MCF 10A (cell line): ENCODE data around the gene EHD4. TPM values are rescaled to one million over a fixed set of nuclear protein-coding genes. Genes with fewer than 3 reads are reported as not detected.
A peak's percentile ranks its signal among the peaks of the same experiment; 100 is the strongest.

Source experiments
- BruUV-seq: library from RNA; stranded (reverse); fragments of 400-500 nt; replicated peaks from 2 replicates; lab custom pipeline; 2021; lab: Mats Ljungman, UMichigan
- CTCF ChIA-PET: fragments of 300-600 bp; sonication (Branson Sonifier 250); formaldehyde crosslinking; extraction: SDS; loops from one replicate; lab custom pipeline; 2021; ENCODE audit warnings: antibody characterized with exemption, inconsistent platforms; lab: Yijun Ruan, JAX
- POLR2A ChIA-PET: fragments of 300-600, 350-650 bp; sonication (Branson Sonifier 250); formaldehyde crosslinking; extraction: SDS; loops from one replicate; lab custom pipeline; 2020; ENCODE audit warnings: antibody characterized with exemption, inconsistent platforms; lab: Yijun Ruan, JAX
- DNase-seq: peaks from one replicate; pipeline ENCODE4 v3.0.0-alpha.2; 2018; ENCODE audit not compliant: unreplicated experiment
- H3K27ac Mint-ChIP-seq: one replicate; pipeline ENCODE4 v1.8.0; 2022; ENCODE audit warnings: mild to moderate bottlenecking, low read depth, mixed read lengths; ENCODE audit not compliant: unreplicated experiment
- H3K27me3 Mint-ChIP-seq: one replicate; pipeline ENCODE4 v1.8.0; 2022; ENCODE audit warnings: mixed read lengths; ENCODE audit not compliant: insufficient read depth, unreplicated experiment
- H3K36me3 Mint-ChIP-seq: one replicate; pipeline ENCODE4 v1.8.0; 2022; ENCODE audit warnings: mild to moderate bottlenecking, moderate library complexity, mixed read lengths; ENCODE audit not compliant: insufficient read depth, unreplicated experiment
- H3K4me1 Mint-ChIP-seq: one replicate; pipeline ENCODE4 v1.8.0; 2022; ENCODE audit warnings: mixed read lengths; ENCODE audit not compliant: insufficient read depth, unreplicated experiment
- H3K4me3 Mint-ChIP-seq: one replicate; pipeline ENCODE4 v1.8.0; 2022; ENCODE audit warnings: mild to moderate bottlenecking, moderate library complexity, mixed read lengths; ENCODE audit not compliant: unreplicated experiment
- H3K9me3 Mint-ChIP-seq: one replicate; pipeline ENCODE4 v1.8.0; 2022; ENCODE audit warnings: mixed read lengths; ENCODE audit not compliant: unreplicated experiment
- intact Hi-C: fragments of 100-400 bp; cut with micrococcal nuclease; formaldehyde crosslinking; loops from 2 replicates; pipeline ENCODE4 v1.14.1; 2022
- total RNA-seq: library from RNA; stranded (reverse); gene quantifications from 2 replicates; pipeline ENCODE4 v1.2.3, GENCODE V29; 2022
- TF ChIP-seq, protein P1 (sequence below): fragments of 200-600 bp; IDR thresholded peaks from one replicate; pipeline ENCODE4 v1.8.0; 2022; ENCODE audit warnings: antibody characterized with exemption, mild to moderate bottlenecking; ENCODE audit not compliant: unreplicated experiment

Gene EHD4
- total RNA-seq, 1 experiment from 2014 or later: 27.1 TPM

DNA sequence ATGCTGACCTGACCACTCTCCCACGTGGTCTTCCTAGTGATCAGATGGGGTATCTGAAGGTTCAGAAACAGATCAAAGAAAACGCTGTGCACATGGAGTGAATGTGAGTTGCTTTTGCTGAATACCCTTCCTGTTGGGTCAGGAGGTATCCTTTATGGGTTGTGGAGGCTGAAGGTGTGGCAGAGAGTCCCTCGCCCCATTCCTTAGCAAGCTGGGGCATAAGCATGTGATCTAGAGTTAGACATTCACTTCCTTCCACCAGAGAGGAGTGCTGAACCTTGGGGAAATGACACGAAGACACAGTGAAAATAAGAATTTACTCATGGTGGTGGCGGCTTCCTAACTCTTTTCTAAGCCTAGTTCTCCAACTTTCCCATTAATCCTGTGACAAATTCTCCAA lies 50.7 kb downstream of the EHD4 start:
- Mint-ChIP-seq H3K27ac (no peak overlapping the region), H3K4me1 (peaks cover 18% of the 10 kb centered on the region), H3K27me3 (no peaks in the 10 kb centered on the region), H3K4me3 (no peak overlapping the region), H3K36me3 (peaks cover 6% of the 10 kb centered on the region), H3K9me3 (no peaks in the 10 kb centered on the region)
- DNase-seq: no peak
- POLR2A ChIA-PET: no interaction called here
- CTCF ChIA-PET: no interaction called here
- intact Hi-C loops: no loop called here
- TF ChIP-seq, protein P1, sequence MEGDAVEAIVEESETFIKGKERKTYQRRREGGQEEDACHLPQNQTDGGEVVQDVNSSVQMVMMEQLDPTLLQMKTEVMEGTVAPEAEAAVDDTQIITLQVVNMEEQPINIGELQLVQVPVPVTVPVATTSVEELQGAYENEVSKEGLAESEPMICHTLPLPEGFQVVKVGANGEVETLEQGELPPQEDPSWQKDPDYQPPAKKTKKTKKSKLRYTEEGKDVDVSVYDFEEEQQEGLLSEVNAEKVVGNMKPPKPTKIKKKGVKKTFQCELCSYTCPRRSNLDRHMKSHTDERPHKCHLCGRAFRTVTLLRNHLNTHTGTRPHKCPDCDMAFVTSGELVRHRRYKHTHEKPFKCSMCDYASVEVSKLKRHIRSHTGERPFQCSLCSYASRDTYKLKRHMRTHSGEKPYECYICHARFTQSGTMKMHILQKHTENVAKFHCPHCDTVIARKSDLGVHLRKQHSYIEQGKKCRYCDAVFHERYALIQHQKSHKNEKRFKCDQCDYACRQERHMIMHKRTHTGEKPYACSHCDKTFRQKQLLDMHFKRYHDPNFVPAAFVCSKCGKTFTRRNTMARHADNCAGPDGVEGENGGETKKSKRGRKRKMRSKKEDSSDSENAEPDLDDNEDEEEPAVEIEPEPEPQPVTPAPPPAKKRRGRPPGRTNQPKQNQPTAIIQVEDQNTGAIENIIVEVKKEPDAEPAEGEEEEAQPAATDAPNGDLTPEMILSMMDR: no peak
- no TSS peak for BruUV-seq

GRCh38 chr15:41921167-41921566 lies 51.2 kb downstream of the EHD4 start:
- Mint-ChIP-seq H3K4me3 (no peak overlapping the region), H3K27ac (no peak overlapping the region), H3K4me1 (peaks cover 15% of the 10 kb centered on the region), H3K36me3 (peaks cover 6% of the 10 kb centered on the region), H3K9me3 (no peaks in the 10 kb centered on the region), H3K27me3 (no peaks in the 10 kb centered on the region)
- ChIA-PET POLR2A (no interaction called here), CTCF (interaction anchor here (1.0 kb wide), 1 partner anchor 216 kb away, joined by 3 read pairs; no protein-coding TSS in a partner anchor)
- DNase-seq: no peak
- intact Hi-C loops: no loop called here
- TF ChIP-seq, protein P1: no peak
- no TSS peak for BruUV-seq

GRCh38 chr15:41919954-41920538 lies 52.3 kb downstream of the EHD4 start:
- CTCF ChIA-PET: interaction anchor here (1.0 kb wide), 1 partner anchor 217 kb away, joined by 3 read pairs; no protein-coding TSS in a partner anchor
- Mint-ChIP-seq H3K4me1 (peaks cover 15% of the 10 kb centered on the region), H3K27ac (no peak overlapping the region), H3K9me3 (no peaks in the 10 kb centered on the region), H3K27me3 (no peaks in the 10 kb centered on the region), H3K36me3 (peaks cover 12% of the 10 kb centered on the region), H3K4me3 (no peak overlapping the region)
- POLR2A ChIA-PET: interaction anchor here (1.1 kb wide), 1 partner anchor 11 kb away, joined by 3 read pairs; no protein-coding TSS in a partner anchor
- DNase-seq: peak; percentile 39
- no TSS peak for BruUV-seq
- TF ChIP-seq, protein P1: no peak
- intact Hi-C loops: no loop called here

- H3K4me3 Mint-ChIP-seq: no peak overlapping the region
Observed at GRCh38 chr15:41919201-41919820, 53.0 kb downstream of the EHD4 start.

More at GRCh38 chr15:41919201-41919820, 53.0 kb downstream of the EHD4 start:
- TF ChIP-seq, protein P1: no peak
- intact Hi-C loops: no loop called here
- Mint-ChIP-seq H3K4me1 (peaks cover 15% of the 10 kb centered on the region), H3K36me3 (peaks cover 8% of the 10 kb centered on the region), H3K27ac (no peak overlapping the region), H3K27me3 (no peaks in the 10 kb centered on the region), H3K9me3 (no peaks in the 10 kb centered on the region)
- BruUV-seq: no TSS peak
- POLR2A ChIA-PET: interaction anchor here (1.1 kb wide), 1 partner anchor 11 kb away, joined by 3 read pairs; no protein-coding TSS in a partner anchor
- CTCF ChIA-PET: interaction anchor here (0.6 to 1.0 kb wide), 2 partner anchors 14 to 69 kb away, joined by 3 read pairs; no protein-coding TSS in a partner anchor
- DNase-seq: no peak
